Cardiac fibroblast (primary cell): ENCODE data around the gene KRT82.

ENCODE experiments used
- DNase-seq, 2 donors: peaks; one replicate each; pipeline versions ENCODE4 v3.0.0 to v3.0.0-alpha.2; 2010; ENCODE audit warnings: low read depth in 2 of 2
- H3K4me3 ChIP-seq, 2 donors: replicated peaks in 1 of 2; 1 replicate in 1 of 2; 2 replicates in 1 of 2; pipeline ENCODE4 v1.5.1; 2011; ENCODE audit warnings: low read depth in 2 of 2, low read length in 2 of 2, mild to moderate bottlenecking in 2 of 2, moderate library complexity in 1 of 2
- CTCF ChIP-seq: IDR thresholded peaks from one replicate; pipeline ENCODE4 v1.5.1; 2011; ENCODE audit warnings: low read depth, mild to moderate bottlenecking, low read length, inconsistent platforms

Gene KRT82

GRCh38 chr12:52378091-52378490 is 28.0 kb downstream of the KRT82 start:
- no peak for TF ChIP-seq CTCF
- DNase-seq = no peak
- no peak overlapping the region for H3K4me3 ChIP-seq

GRCh38 chr12:52377266-52377665 is 28.9 kb downstream of the KRT82 start:
- DNase-seq = no peak
- no peak for TF ChIP-seq CTCF
- no peak overlapping the region for H3K4me3 ChIP-seq

DNA sequence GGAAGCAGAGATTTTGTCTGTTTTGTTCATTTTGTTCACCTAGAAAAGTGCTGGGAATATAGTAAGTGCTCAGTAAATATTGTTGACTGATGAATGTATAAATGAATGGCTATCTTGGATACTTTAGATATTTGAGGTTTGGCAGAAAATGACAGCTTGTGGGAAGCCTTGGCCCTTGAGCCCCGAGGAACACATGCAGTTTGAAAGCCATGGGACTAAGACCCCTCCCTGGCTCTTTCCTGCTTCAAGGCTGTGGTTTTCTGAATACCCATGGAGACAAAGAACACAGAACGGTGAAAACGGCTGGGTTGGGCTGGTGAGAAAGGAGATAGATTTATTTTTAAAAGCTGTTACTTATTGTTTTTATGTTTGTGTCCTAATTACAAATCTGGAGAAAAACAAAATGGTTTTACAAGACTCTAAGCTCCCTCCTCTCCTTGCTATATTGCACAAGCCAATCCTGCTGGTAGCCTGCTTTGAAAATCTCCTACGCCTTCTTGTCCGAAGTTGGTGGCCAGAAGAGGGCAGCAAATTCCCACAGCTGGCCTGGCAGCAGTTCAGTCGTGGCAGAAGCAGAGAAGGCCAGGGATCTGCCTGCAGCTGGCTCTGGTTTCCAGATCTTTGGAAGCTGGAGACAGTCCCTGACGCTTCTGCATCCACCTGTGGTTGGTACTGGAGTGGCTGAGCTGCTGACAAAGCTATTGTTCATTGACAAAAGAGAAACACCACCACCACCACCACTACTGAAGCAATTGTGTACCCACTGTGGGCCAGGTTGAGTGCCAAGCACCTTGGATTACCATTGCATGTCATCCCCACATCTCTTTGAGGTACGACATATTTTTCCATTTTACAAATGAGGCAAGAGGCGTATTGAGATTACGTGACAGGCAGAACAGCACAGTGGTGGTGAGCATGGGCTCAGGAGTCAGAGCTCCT is 33.6 kb downstream of the KRT82 start:
- TF ChIP-seq CTCF = peak; percentile 91
- peak; percentile 93 to 95 for DNase-seq
- H3K4me3 ChIP-seq = no peak overlapping the region

DNA sequence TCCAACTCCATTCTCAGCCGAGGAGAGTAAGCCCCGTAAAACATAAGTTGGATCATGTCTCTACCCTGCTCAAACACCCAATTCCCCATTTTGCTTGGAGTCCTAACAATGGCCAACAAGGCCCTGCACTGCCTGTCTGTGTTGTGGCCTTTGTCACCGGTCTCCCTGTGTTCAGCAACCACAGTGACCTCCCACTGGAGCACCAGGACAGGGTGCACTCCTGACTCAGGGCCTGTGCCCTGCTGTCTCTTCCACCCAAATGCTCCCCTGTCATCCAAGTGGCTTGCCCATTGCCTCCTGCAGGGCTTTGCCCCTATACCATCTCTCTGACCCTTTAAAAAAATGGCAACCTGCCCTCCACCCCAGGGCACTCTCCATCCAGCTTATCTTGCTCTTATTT is 34.4 kb downstream of the KRT82 start:
- TF ChIP-seq CTCF = no peak
- DNase-seq = no peak
- no peak overlapping the region for H3K4me3 ChIP-seq

DNA sequence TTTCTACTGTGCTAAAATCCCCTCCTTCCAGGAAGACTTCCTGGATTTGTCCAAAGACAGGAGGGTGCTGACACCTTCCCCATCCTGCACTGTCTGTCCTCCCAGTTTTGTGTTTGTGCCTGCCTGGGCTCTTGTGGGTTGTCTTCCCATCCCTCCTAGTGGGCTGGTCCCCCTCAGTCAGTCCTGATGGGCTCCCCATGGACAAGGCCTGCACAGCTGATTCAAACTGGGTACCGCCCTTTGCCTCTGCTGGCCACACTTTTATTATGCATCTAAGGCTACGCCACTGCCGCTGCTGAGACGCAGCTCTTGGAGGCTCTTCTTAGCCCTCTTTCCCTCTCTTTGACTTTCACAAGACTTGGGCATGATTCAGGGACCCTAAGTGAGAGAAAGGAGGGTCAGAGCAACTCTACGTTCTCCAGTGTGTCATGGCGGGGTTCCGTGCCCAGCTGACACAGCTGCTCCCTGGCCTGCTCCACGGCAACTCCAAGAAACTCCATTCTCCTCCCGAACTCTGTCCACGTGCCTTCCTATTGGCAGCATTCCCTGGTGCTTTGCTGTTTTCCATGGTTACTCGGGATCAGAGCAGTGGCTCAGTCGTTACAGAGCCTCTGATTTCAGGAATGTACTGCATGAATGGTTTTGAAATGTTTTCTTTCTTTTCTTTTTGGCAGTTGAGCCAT is 35.1 kb downstream of the KRT82 start:
- no peak for TF ChIP-seq CTCF
- peak; percentile 46 to 87 for DNase-seq
- H3K4me3 ChIP-seq = no peak overlapping the region

GRCh38 chr12:52369809-52370208 is 36.3 kb downstream of the KRT82 start:
- H3K4me3 ChIP-seq = no peak overlapping the region
- no peak for DNase-seq
- TF ChIP-seq CTCF = no peak
